IMR-90 (cell line): ENCODE results near the gene PLEKHG2.

ENCODE experiments used
- BHLHE40 ChIP-seq: fragments of 150-350 bp; IDR thresholded peaks from 2 replicates; pipeline ENCODE4 v1.6.1; 2016; ENCODE audit warnings: mild to moderate bottlenecking, low read depth, low read length
- CEBPB ChIP-seq: IDR thresholded peaks from 2 replicates; pipeline ENCODE4 v1.6.1; 2012; ENCODE audit warnings: low read depth, low read length, improper control_type of control experiment
- CTCF ChIP-seq: conservative IDR thresholded peaks from 2 replicates; pipeline ENCODE4 v1.5.1; 2012; ENCODE audit warnings: mild to moderate bottlenecking, low read depth, low read length, improper control_type of control experiment
- MXI1 ChIP-seq: IDR thresholded peaks from 2 replicates; pipeline ENCODE4 v1.6.1; 2012; ENCODE audit warnings: low read depth, mild to moderate bottlenecking, low read length, moderate library complexity, borderline replicate concordance
- NFE2L2 ChIP-seq: fragments of 150-350 bp; IDR thresholded peaks from 2 replicates; pipeline ENCODE4 v1.6.1; 2016; ENCODE audit warnings: low read depth, mild to moderate bottlenecking, low read length
- POLR2A ChIP-seq: IDR thresholded peaks from 2 replicates; pipeline ENCODE4 v1.6.1; 2012; ENCODE audit warnings: mild to moderate bottlenecking, low read depth, low read length
- RAD21 ChIP-seq: IDR thresholded peaks from 2 replicates; pipeline ENCODE4 v1.6.1; 2012; ENCODE audit warnings: low read length, improper control_type of control experiment
- RFX5 ChIP-seq: IDR thresholded peaks from 2 replicates; pipeline ENCODE4 v1.8.0; 2012; ENCODE audit warnings: low read depth, mild to moderate bottlenecking, low read length, moderate library complexity
- SMC3 ChIP-seq: fragments of 150-350 bp; IDR thresholded peaks from 2 replicates; pipeline ENCODE4 v1.6.1; 2016; ENCODE audit warnings: low read depth, mild to moderate bottlenecking, antibody characterized with exemption, low read length, moderate library complexity

GRCh38 chr19:39422020-39422419 is 9.6 kb downstream of the PLEKHG2 start:
- TF ChIP-seq BHLHE40, result no peak
- no peak for TF ChIP-seq CTCF
- TF ChIP-seq MXI1, result no peak
- TF ChIP-seq CEBPB, result no peak
- no peak for TF ChIP-seq RFX5
- TF ChIP-seq RAD21, result no peak
- TF ChIP-seq SMC3, result no peak
- no peak for TF ChIP-seq NFE2L2
- TF ChIP-seq POLR2A, result no peak
